Rectal smooth muscle tissue (tissue), 1 donor: ENCODE results near the gene KRTAP5-7.
"Not testable (repeated sequence)": the region's sequence is repeated elsewhere in the genome, so short reads cannot be mapped to it uniquely, and the experiment has no call there.

Experiments
- H3K27ac ChIP-seq: one replicate; pipeline ENCODE4 v1.7.0; 2013; ENCODE audit warnings: low read depth, low read length, inconsistent platforms
- H3K27me3 ChIP-seq: one replicate; pipeline ENCODE4 v1.7.0; 2013; ENCODE audit warnings: low read length; ENCODE audit not compliant: control insufficient read depth, insufficient read depth
- H3K36me3 ChIP-seq: one replicate; pipeline ENCODE4 v1.7.0; 2013; ENCODE audit warnings: low read length; ENCODE audit not compliant: control insufficient read depth, insufficient read depth
- H3K4me1 ChIP-seq: one replicate; pipeline ENCODE4 v1.7.0; 2013; ENCODE audit warnings: low read length; ENCODE audit not compliant: control insufficient read depth, insufficient read depth
- H3K4me3 ChIP-seq: one replicate; pipeline ENCODE4 v1.7.0; 2013; ENCODE audit warnings: low read length
- H3K9ac ChIP-seq: one replicate; pipeline ENCODE4 v1.7.0; 2013; ENCODE audit warnings: low read length

The KRTAP5-7 gene

GRCh38 chr11:71526796-71527575 is at the start of gene KRTAP5-7:
TSS of gene KRTAP5-7 (plus strand) at chr11:71527267. CDS start at chr11:71527301, 34 bp downstream.
- H3K27ac ChIP-seq, H3K36me3 ChIP-seq, H3K9ac ChIP-seq, H3K4me1 ChIP-seq, H3K27me3 ChIP-seq, H3K4me3 ChIP-seq: not testable (repeated sequence)

- Histone ChIP-seq H3K27me3 (no peaks in the 10 kb centered on the region), H3K36me3 (peaks cover 66% of the 10 kb centered on the region), H3K4me3 (no peak overlapping the region), H3K27ac (no peak overlapping the region), H3K9ac (no peak overlapping the region), H3K4me1 (no peaks in the 10 kb centered on the region)
These were observed 49.2 kb upstream of the KRTAP5-7 start for GRCh38 chr11:71477641-71478527.

- Histone ChIP-seq H3K36me3 (peaks cover 67% of the 10 kb centered on the region), H3K9ac (no peak overlapping the region), H3K4me3 (no peak overlapping the region), H3K27me3 (no peaks in the 10 kb centered on the region), H3K4me1 (no peaks in the 10 kb centered on the region), H3K27ac (no peak overlapping the region)
These were observed 48.6 kb upstream of the KRTAP5-7 start for GRCh38 chr11:71478528-71478840.

GRCh38 chr11:71481101-71481960 is 45.7 kb upstream of the KRTAP5-7 start:
- H3K9ac ChIP-seq: no peak overlapping the region
- no peak overlapping the region for H3K27ac ChIP-seq
- H3K36me3 ChIP-seq: peaks cover 70% of the 10 kb centered on the region
- no peaks in the 10 kb centered on the region for H3K4me1 ChIP-seq
- H3K27me3 ChIP-seq: no peaks in the 10 kb centered on the region
- H3K4me3 ChIP-seq: no peak overlapping the region

GRCh38 chr11:71482216-71482615 is 44.9 kb upstream of the KRTAP5-7 start:
- no peak overlapping the region for H3K27ac ChIP-seq
- H3K9ac ChIP-seq: no peak overlapping the region
- H3K27me3 ChIP-seq: no peaks in the 10 kb centered on the region
- H3K36me3 ChIP-seq: peaks cover 65% of the 10 kb centered on the region
- no peaks in the 10 kb centered on the region for H3K4me1 ChIP-seq
- no peak overlapping the region for H3K4me3 ChIP-seq

GRCh38 chr11:71482746-71483364 is 44.2 kb upstream of the KRTAP5-7 start:
- no peak overlapping the region for H3K27ac ChIP-seq
- H3K4me1 ChIP-seq: no peaks in the 10 kb centered on the region
- H3K9ac ChIP-seq: no peak overlapping the region
- peaks cover 64% of the 10 kb centered on the region for H3K36me3 ChIP-seq
- H3K27me3 ChIP-seq: no peaks in the 10 kb centered on the region
- no peak overlapping the region for H3K4me3 ChIP-seq

GRCh38 chr11:71483692-71484091 is 43.4 kb upstream of the KRTAP5-7 start:
- Histone ChIP-seq H3K27me3 (no peaks in the 10 kb centered on the region), H3K4me3 (no peak overlapping the region), H3K4me1 (no peaks in the 10 kb centered on the region), H3K36me3 (peaks cover 62% of the 10 kb centered on the region), H3K9ac (no peak overlapping the region), H3K27ac (no peak overlapping the region)

- H3K36me3 ChIP-seq: peaks cover 58% of the 10 kb centered on the region
- no peak overlapping the region for H3K9ac ChIP-seq
- H3K4me1 ChIP-seq: no peaks in the 10 kb centered on the region
- H3K27me3 ChIP-seq: no peaks in the 10 kb centered on the region
- no peak overlapping the region for H3K27ac ChIP-seq
- H3K4me3 ChIP-seq: no peak overlapping the region
These were observed 42.6 kb upstream of the KRTAP5-7 start for GRCh38 chr11:71484248-71485062.

- Histone ChIP-seq H3K4me1 (no peaks in the 10 kb centered on the region), H3K36me3 (peaks cover 53% of the 10 kb centered on the region), H3K9ac (no peak overlapping the region), H3K4me3 (no peak overlapping the region), H3K27me3 (no peaks in the 10 kb centered on the region), H3K27ac (no peak overlapping the region)
These were observed 42.0 kb upstream of the KRTAP5-7 start for GRCh38 chr11:71485063-71485399.

GRCh38 chr11:71485466-71485865 is 41.6 kb upstream of the KRTAP5-7 start:
- Histone ChIP-seq H3K36me3 (peaks cover 50% of the 10 kb centered on the region), H3K27ac (no peak overlapping the region), H3K27me3 (no peaks in the 10 kb centered on the region), H3K4me3 (no peak overlapping the region), H3K9ac (no peak overlapping the region), H3K4me1 (no peaks in the 10 kb centered on the region)

GRCh38 chr11:71486320-71486719 is 40.7 kb upstream of the KRTAP5-7 start:
- Histone ChIP-seq H3K4me1 (no peaks in the 10 kb centered on the region), H3K4me3 (no peak overlapping the region), H3K27ac (no peak overlapping the region), H3K27me3 (no peaks in the 10 kb centered on the region), H3K36me3 (peaks cover 43% of the 10 kb centered on the region), H3K9ac (no peak overlapping the region)
